Activated CD8-positive, alpha-beta memory T cell treated with anti-CD3 and anti-CD28 coated beads, Interleukin-2, amount 50 U/mL, for 48 hours (primary cell): ENCODE measurements around the gene COPS9.

Experiments used
- DNase-seq: peaks from one replicate; pipeline ENCODE4 v3.0.0-alpha.2; 2020

The COPS9 gene

GRCh38 chr2:240105982-240106381, 30.1 kb downstream of the COPS9 start:
- no peak for DNase-seq

GRCh38 chr2:240103136-240103535, 33.0 kb downstream of the COPS9 start:
- DNase-seq, result no peak

- no peak for DNase-seq
Measured at GRCh38 chr2:240098349-240098748, 37.8 kb downstream of the COPS9 start.

- DNase-seq, result no peak
Measured at GRCh38 chr2:240095556-240096523, 40.3 kb downstream of the COPS9 start.

- DNase-seq, result no peak
Measured at GRCh38 chr2:240089306-240089705, 46.8 kb downstream of the COPS9 start.

GRCh38 chr2:240086563-240086962, 49.5 kb downstream of the COPS9 start:
- DNase-seq, result no peak
